Measurements from ENCODE around the gene C4BPB.

GRCh38 chr1:207058252-207058651 is 30.4 kb upstream of the C4BPB start:
- TF ChIP-seq SUZ12 (IDR thresholded peaks at IDR 0.05; ENCODE audit: extremely low read depth, insufficient read depth, insufficient read length), result no peak
- TF ChIP-seq ZNF274 (IDR thresholded peaks at IDR 0.05; ENCODE audit: low read depth, low read length), result no peak
- no peak for TF ChIP-seq YY1 (IDR thresholded peaks at IDR 0.05; ENCODE audit: insufficient read depth, insufficient read length)
